Inflammatory macrophage (primary cell): ENCODE results near the gene GOLGA6L4.
"Not testable (repeated sequence)": the region's sequence is repeated elsewhere in the genome, so short reads cannot be mapped to it uniquely, and the experiment has no call there.

ENCODE experiments used
- DNase-seq, 2 donors: peaks; one replicate each; pipeline ENCODE4 v3.0.0-alpha.2; 2020 to 2022
- total RNA-seq, 18 experiments: gene quantifications; one replicate each; lab custom pipeline; 2026; ENCODE audit warnings: mixed read lengths in 6 of 18, inconsistent platforms in 2 of 18; lab: John Stamatoyannopoulos, UW

The GOLGA6L4 gene
- total RNA-seq, result 0 to 0.13 (median 0) reads per million in 18 experiments

GRCh38 chr15:84235573-84235972 is at the start of gene GOLGA6L4:
Gene GOLGA6L4, plus strand, starts transcription at chr15:84235773. Its CDS starts 62 bp downstream, at chr15:84235835.
- not testable (repeated sequence) for DNase-seq

DNA sequence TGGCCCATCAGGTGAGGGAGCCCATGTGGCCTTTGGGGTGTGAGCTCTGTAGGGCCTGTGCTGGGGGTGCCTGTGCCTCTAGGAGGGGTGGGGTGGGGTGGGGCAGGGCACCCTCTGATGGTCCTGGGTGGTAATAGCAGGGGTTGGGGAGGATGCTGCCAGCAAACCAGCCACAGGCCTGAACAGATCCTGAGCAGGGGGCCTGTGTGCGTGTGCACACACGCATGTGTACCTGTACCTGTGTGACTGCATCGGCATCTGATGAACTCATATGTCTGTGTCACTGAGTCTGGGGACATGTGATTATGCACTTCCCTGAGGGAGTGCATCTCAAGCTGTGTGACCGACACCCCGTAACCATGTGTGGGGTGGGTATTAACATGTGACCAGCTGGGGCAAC is 42.6 kb upstream of the GOLGA6L4 start:
- DNase-seq, result not testable (repeated sequence)

GRCh38 chr15:84195603-84196002 is 40.0 kb upstream of the GOLGA6L4 start:
- not testable (repeated sequence) for DNase-seq

DNA sequence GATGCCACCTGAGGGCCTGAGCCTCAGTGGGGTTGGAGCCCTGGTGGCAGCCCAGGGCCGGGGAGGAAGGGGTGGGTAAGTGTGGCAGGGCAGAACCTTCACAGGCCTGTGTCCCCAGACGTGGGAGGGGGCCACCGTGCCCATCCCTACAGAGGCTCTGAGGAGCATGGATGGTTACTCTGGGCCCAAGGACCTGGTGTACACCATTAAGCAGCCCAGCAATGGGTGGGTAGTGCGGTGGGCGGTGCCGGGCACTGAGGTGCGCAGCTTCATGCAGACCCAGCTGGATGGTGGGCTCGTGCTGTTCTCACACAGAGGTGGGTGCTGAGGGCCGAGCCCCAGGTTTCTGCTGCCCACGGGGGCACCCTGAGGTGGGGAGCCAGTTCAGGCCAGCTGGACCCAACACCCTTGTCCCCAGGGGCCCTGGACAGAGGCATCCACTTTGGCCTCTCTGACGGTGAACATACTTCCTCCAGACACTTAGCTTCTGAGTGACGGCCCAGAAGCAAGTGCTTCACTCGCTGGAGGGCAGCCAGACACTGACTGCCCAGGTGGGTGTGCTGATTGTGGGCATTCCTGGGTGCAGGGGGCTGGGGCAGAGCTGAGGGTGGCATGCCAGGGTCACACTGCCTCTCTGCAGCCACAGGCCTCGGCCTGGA is 38.9 kb upstream of the GOLGA6L4 start:
- not testable (repeated sequence) for DNase-seq

DNA sequence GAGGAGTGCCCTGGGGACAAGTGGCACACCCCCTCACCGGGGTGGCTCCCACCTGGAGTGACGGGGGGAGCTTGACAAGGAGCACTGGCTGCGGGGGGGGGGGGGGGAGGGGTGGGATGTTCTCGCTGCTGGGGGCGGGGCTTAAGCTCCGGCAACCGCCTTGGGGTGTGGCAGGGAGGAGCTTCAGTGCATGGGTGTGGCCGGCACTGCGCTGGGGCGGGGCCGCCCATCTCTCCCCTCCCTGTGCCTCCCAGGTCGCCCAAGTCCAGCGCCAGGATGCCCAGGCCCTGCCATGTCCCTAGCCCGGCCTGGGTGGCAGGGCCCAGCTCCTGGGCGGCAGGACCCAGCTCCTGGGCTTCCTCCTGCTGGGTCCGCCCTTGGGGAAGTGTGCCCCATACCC is 35.7 kb upstream of the GOLGA6L4 start:
- DNase-seq, result not testable (repeated sequence)

GRCh38 chr15:84246441-84246840 is 10.9 kb downstream of the GOLGA6L4 start:
- DNase-seq, result not testable (repeated sequence)
